K562 (cell line): Measurements from ENCODE around the gene LAGE3. TPM values are rescaled to one million over a fixed set of nuclear protein-coding genes. Genes with fewer than 3 reads are reported as not detected.

Source experiments
- ATF1 ChIP-seq, 2 experiments: fragments of 450-650 bp in 1 of 2; IDR thresholded peaks; 2 replicates each; pipeline ENCODE4 v1.6.1; 2016; ENCODE audit warnings: missing compliant biosample characterization in 1 of 2, missing genetic modification characterization in 1 of 2
- FOS ChIP-seq: IDR thresholded peaks from 3 replicates; pipeline ENCODE4 v1.6.1; 2011; ENCODE audit not compliant: insufficient read length; ENCODE audit errors: extremely low read depth
- GABPB1 ChIP-seq: sonication (generic); formaldehyde crosslinking; IDR thresholded peaks from 2 replicates; pipeline ENCODE4 v1.8.0; 2022; ENCODE audit warnings: mild to moderate bottlenecking, missing genetic modification reagents
- HDAC2 ChIP-seq: fragments of 450-650 bp; IDR thresholded peaks from 2 replicates; pipeline ENCODE4 v1.6.1; 2016; ENCODE audit warnings: mild to moderate bottlenecking
- HNRNPL ChIP-seq: fragments of 200-400 bp; formaldehyde crosslinking; IDR thresholded peaks from 2 replicates; pipeline ENCODE4 v1.6.1; 2017; ENCODE audit warnings: low read depth, mild to moderate bottlenecking, low read length
- KLF10 ChIP-seq: fragments of 250-450 bp; sonication (Bioruptor Pico); IDR thresholded peaks from 2 replicates; pipeline ENCODE4 v1.6.1; 2021; ENCODE audit warnings: matching md5 sums
- MTA3 ChIP-seq: fragments of 450-650 bp; formaldehyde crosslinking; IDR thresholded peaks from 2 replicates; pipeline ENCODE4 v1.6.1; 2017; ENCODE audit warnings: mild to moderate bottlenecking, borderline replicate concordance
- PCBP1 ChIP-seq: fragments of 200-400 bp; formaldehyde crosslinking; IDR thresholded peaks from 2 replicates; pipeline ENCODE4 v1.6.1; 2018; ENCODE audit warnings: mild to moderate bottlenecking, low read depth, low read length; ENCODE audit not compliant: poor library complexity, severe bottlenecking
- POLR2G ChIP-seq: fragments of 200-400 bp; formaldehyde crosslinking; IDR thresholded peaks from 2 replicates; pipeline ENCODE4 v1.6.1; 2017; ENCODE audit warnings: low read depth, mild to moderate bottlenecking, antibody characterized with exemption, low read length, moderate library complexity
- SMARCE1 ChIP-seq: fragments of 450-650 bp; IDR thresholded peaks from 2 replicates; pipeline ENCODE4 v1.7.1; 2016; ENCODE audit warnings: mild to moderate bottlenecking
- SNIP1 ChIP-seq: fragments of 450-650 bp; IDR thresholded peaks from 2 replicates; pipeline ENCODE4 v1.7.1; 2017; ENCODE audit warnings: low read depth, mild to moderate bottlenecking
- TCFL5 ChIP-seq: fragments of 250-450 bp; sonication (Bioruptor Pico); conservative IDR thresholded peaks from 2 replicates; pipeline ENCODE4 v1.6.1; 2021; ENCODE audit warnings: mild to moderate bottlenecking, moderate library complexity, matching md5 sums
- ZNF217 ChIP-seq: sonication (generic); formaldehyde crosslinking; IDR thresholded peaks from 2 replicates; pipeline ENCODE4 v1.8.0; 2022; ENCODE audit warnings: mild to moderate bottlenecking, missing genetic modification reagents
- polyA plus RNA-seq, 8 experiments: library from polyadenylated mRNA; depleted of rRNA in 4 of 8; stranded (reverse) in 5 of 8; unstranded in 3 of 8; fragments of >200 nt; fragmentation: Nextera tagmentation in 2 of 8; fragmentation: Illumina TruSeq in 1 of 8; extraction: Ambion mirVana in 2 of 8; extraction: Trizol in 1 of 8; gene quantifications; 2 replicates each; pipeline versions ENCODE4 v1.2.1 to v1.2.3, GENCODE V29; 2011 to 2014; ENCODE audit warnings: inconsistent platforms in 1 of 8, missing spikeins in 1 of 8
- total RNA-seq, 7 experiments: library from RNA; depleted of rRNA in 6 of 7; stranded (reverse); fragments of >200 nt in 6 of 7; fragmentation: Illumina TruSeq in 2 of 7; extraction: Trizol in 2 of 7; gene quantifications; 2 replicates each; pipeline versions ENCODE4 v1.2.1 to v1.2.3, GENCODE V29; 2011 to 2021; ENCODE audit warnings: low replicate concordance in 1 of 7
- TF ChIP-seq, protein P1 (sequence below), 3 experiments: fragments of 200-800 bp in 1 of 3; fragments of 250-450 bp in 1 of 3; fragments of 450-650 bp in 1 of 3; sonication (Bioruptor Pico) in 1 of 3; sonication (Bioruptor generic) in 1 of 3; formaldehyde crosslinking in 1 of 3; IDR thresholded peaks; 2 replicates each; pipeline versions ENCODE4 v1.6.1 to v1.8.0; 2016 to 2022; ENCODE audit warnings: mild to moderate bottlenecking in 2 of 3, missing genetic modification characterization in 2 of 3, missing compliant biosample characterization in 1 of 3, moderate library complexity in 1 of 3
- TF ChIP-seq, protein P2 (sequence below): sonication (generic); formaldehyde crosslinking; IDR thresholded peaks from 2 replicates; pipeline ENCODE4 v1.8.0; 2022; ENCODE audit warnings: missing genetic modification reagents, mild to moderate bottlenecking, moderate library complexity, borderline replicate concordance
- TF ChIP-seq, protein P3 (sequence below): fragments of 450-650 bp; IDR thresholded peaks from 2 replicates; pipeline ENCODE4 v1.6.1; 2018; ENCODE audit not compliant: partially characterized antibody
- TF ChIP-seq, protein P4 (sequence below): fragments of 450-650 bp; IDR thresholded peaks from 2 replicates; pipeline ENCODE4 v1.6.1; 2016; ENCODE audit warnings: low read depth, mild to moderate bottlenecking, moderate library complexity

LAGE3 gene
- total and polyA plus RNA-seq, 9 of the 15 experiments (the other 6 are each of a cell fraction or from before 2014, with no cell fraction given), result 28.2 to 125 (median 35.8) TPM

DNA sequence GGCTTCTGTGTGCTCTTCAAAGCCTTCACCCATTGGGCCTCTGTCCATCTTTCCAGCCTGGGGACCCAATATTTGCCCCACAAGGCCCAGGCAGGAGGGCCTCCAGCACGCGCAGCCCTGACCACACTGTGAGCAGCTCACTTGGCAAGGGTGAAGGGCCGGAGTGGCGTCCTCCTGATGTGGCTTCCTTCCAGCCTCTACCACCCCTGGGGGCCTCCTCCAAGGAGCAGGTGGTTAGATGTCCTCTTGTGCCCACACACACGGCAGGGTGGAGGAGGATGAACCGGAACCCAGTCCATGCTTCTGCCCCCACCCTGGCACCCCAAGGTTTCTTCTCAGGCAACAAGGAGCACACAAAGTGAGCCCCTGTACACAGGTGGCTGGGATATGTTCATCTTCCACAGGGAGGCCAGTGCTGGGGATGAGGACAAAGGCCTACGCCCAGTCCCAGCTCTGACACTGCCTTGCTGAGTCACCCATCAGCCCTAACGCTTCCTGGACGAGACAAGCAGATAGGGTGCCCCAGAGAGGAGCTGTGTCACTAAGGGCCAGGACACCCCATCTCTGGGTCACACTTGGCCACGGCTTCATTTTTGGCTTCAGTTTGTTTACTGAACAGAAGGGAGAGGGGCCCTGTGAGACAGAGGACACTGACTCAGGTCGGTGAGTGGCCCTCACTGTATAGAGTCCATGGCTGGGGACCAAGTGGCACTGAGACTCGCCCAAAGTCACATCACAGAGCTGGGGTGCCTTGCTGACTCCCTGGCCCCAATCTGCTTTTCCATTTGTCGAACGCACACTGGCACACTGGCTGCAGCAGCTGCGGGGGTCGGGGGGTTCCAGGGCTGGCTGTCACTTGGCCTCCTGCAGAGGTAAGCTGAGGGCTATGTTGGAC lies 5.4 kb upstream of the LAGE3 start (continued):
- TF ChIP-seq, protein P1, sequence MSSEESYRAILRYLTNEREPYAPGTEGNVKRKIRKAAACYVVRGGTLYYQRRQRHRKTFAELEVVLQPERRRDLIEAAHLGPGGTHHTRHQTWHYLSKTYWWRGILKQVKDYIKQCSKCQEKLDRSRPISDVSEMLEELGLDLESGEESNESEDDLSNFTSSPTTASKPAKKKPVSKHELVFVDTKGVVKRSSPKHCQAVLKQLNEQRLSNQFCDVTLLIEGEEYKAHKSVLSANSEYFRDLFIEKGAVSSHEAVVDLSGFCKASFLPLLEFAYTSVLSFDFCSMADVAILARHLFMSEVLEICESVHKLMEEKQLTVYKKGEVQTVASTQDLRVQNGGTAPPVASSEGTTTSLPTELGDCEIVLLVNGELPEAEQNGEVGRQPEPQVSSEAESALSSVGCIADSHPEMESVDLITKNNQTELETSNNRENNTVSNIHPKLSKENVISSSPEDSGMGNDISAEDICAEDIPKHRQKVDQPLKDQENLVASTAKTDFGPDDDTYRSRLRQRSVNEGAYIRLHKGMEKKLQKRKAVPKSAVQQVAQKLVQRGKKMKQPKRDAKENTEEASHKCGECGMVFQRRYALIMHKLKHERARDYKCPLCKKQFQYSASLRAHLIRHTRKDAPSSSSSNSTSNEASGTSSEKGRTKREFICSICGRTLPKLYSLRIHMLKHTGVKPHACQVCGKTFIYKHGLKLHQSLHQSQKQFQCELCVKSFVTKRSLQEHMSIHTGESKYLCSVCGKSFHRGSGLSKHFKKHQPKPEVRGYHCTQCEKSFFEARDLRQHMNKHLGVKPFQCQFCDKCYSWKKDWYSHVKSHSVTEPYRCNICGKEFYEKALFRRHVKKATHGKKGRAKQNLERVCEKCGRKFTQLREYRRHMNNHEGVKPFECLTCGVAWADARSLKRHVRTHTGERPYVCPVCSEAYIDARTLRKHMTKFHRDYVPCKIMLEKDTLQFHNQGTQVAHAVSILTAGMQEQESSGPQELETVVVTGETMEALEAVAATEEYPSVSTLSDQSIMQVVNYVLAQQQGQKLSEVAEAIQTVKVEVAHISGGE (CRISPR knock-in tag; IDR thresholded peaks at IDR 0.05), result peak in 1 of 3 experiments; percentile 21; a peak in 1 of 6 replicates
- TF ChIP-seq PCBP1, result no peak
- TF ChIP-seq, protein P2, sequence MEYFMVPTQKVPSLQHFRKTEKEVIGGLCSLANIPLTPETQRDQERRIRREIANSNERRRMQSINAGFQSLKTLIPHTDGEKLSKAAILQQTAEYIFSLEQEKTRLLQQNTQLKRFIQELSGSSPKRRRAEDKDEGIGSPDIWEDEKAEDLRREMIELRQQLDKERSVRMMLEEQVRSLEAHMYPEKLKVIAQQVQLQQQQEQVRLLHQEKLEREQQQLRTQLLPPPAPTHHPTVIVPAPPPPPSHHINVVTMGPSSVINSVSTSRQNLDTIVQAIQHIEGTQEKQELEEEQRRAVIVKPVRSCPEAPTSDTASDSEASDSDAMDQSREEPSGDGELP, result peak; percentile 54; the same call in 1 of the 2 replicates
- no peak for TF ChIP-seq SNIP1
- TF ChIP-seq ATF1 (CRISPR knock-in tag; IDR thresholded peaks at IDR 0.05), result no peak
- TF ChIP-seq ATF1 (tag; IDR thresholded peaks at IDR 0.05), result peak; percentile 59
- peak; percentile 69; the same call in 1 of the 2 replicates for TF ChIP-seq HDAC2
- TF ChIP-seq, protein P3, sequence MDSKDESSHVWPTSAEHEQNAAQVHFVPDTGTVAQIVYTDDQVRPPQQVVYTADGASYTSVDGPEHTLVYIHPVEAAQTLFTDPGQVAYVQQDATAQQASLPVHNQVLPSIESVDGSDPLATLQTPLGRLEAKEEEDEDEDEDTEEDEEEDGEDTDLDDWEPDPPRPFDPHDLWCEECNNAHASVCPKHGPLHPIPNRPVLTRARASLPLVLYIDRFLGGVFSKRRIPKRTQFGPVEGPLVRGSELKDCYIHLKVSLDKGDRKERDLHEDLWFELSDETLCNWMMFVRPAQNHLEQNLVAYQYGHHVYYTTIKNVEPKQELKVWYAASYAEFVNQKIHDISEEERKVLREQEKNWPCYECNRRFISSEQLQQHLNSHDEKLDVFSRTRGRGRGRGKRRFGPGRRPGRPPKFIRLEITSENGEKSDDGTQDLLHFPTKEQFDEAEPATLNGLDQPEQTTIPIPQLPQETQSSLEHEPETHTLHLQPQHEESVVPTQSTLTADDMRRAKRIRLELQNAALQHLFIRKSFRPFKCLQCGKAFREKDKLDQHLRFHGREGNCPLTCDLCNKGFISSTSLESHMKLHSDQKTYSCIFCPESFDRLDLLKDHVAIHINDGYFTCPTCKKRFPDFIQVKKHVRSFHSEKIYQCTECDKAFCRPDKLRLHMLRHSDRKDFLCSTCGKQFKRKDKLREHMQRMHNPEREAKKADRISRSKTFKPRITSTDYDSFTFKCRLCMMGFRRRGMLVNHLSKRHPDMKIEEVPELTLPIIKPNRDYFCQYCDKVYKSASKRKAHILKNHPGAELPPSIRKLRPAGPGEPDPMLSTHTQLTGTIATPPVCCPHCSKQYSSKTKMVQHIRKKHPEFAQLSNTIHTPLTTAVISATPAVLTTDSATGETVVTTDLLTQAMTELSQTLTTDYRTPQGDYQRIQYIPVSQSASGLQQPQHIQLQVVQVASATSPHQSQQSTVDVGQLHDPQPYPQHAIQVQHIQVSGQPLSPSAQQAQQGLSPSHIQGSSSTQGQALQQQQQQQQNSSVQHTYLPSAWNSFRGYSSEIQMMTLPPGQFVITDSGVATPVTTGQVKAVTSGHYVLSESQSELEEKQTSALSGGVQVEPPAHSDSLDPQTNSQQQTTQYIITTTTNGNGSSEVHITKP, result peak; percentile 68
- TF ChIP-seq MTA3, result peak; percentile 86; the same call in 1 of the 2 replicates
- no peak for TF ChIP-seq KLF10
- no peak for TF ChIP-seq ZNF217 (CRISPR knock-in tag)
- TF ChIP-seq, protein P4, sequence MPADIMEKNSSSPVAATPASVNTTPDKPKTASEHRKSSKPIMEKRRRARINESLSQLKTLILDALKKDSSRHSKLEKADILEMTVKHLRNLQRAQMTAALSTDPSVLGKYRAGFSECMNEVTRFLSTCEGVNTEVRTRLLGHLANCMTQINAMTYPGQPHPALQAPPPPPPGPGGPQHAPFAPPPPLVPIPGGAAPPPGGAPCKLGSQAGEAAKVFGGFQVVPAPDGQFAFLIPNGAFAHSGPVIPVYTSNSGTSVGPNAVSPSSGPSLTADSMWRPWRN, result no peak
- no peak for TF ChIP-seq GABPB1 (CRISPR knock-in tag)
- TF ChIP-seq TCFL5 (CRISPR knock-in tag), result no peak
- TF ChIP-seq SMARCE1, result 0 out of 2 replicates have a peak, but pooled peaks have one; percentile 44
- peak; percentile 36 for TF ChIP-seq POLR2G
- no peak for TF ChIP-seq HNRNPL
- no peak for TF ChIP-seq FOS
